ENCODE measurements around the gene IGSF6.

The IGSF6 gene

GRCh38 chr16:21600031-21600773 is 52.2 kb downstream of the IGSF6 start:
- peak; percentile 55 for DNase-seq (ENCODE audit: low spot score)

- DNase-seq (ENCODE audit: low spot score) = peak; percentile 96
Measured at GRCh38 chr16:21599122-21600030, 53.0 kb downstream of the IGSF6 start, which contains the start of gene METTL9. Gene METTL9 (plus strand): TSS chr16:21599577. CDS start chr16:21599734, 157 bp downstream.

GRCh38 chr16:21598701-21599121 is 53.7 kb downstream of the IGSF6 start:
- peak; percentile 26 for DNase-seq (ENCODE audit: low spot score)

GRCh38 chr16:21598206-21598605 is 54.2 kb downstream of the IGSF6 start:
- DNase-seq (ENCODE audit: low spot score) = no peak

GRCh38 chr16:21597561-21598030 is 54.8 kb downstream of the IGSF6 start:
- no peak for DNase-seq (ENCODE audit: low spot score)

- DNase-seq (ENCODE audit: low spot score) = no peak
Measured at GRCh38 chr16:21593530-21594289, 58.7 kb downstream of the IGSF6 start.

GRCh38 chr16:21592191-21592590 is 60.2 kb downstream of the IGSF6 start:
- DNase-seq (ENCODE audit: low spot score) = no peak

- no peak for DNase-seq (ENCODE audit: low spot score)
Measured at GRCh38 chr16:21590796-21591195, 61.6 kb downstream of the IGSF6 start.

GRCh38 chr16:21590287-21590686 is 62.1 kb downstream of the IGSF6 start:
- no peak for DNase-seq (ENCODE audit: low spot score)

- DNase-seq (ENCODE audit: low spot score) = no peak
Measured at GRCh38 chr16:21589551-21589950, 62.9 kb downstream of the IGSF6 start.
